MM.1S (cell line): ENCODE measurements around the gene DAB1.

Experiments
- EZH2 ChIP-seq: fragments of 300-600 bp; sonication (generic); optimal IDR thresholded peaks from 2 replicates; pipeline ENCODE3; 2017; ENCODE audit warnings: low read depth, mild to moderate bottlenecking, antibody characterized with exemption, low read length, mixed read lengths
- TF ChIP-seq, protein P1 (sequence below): fragments of 300-600 bp; sonication (generic); IDR thresholded peaks from 2 replicates; pipeline ENCODE4 v1.5.1; 2016; ENCODE audit warnings: antibody characterized with exemption, low read length, mixed read lengths

- TF ChIP-seq, protein P1, sequence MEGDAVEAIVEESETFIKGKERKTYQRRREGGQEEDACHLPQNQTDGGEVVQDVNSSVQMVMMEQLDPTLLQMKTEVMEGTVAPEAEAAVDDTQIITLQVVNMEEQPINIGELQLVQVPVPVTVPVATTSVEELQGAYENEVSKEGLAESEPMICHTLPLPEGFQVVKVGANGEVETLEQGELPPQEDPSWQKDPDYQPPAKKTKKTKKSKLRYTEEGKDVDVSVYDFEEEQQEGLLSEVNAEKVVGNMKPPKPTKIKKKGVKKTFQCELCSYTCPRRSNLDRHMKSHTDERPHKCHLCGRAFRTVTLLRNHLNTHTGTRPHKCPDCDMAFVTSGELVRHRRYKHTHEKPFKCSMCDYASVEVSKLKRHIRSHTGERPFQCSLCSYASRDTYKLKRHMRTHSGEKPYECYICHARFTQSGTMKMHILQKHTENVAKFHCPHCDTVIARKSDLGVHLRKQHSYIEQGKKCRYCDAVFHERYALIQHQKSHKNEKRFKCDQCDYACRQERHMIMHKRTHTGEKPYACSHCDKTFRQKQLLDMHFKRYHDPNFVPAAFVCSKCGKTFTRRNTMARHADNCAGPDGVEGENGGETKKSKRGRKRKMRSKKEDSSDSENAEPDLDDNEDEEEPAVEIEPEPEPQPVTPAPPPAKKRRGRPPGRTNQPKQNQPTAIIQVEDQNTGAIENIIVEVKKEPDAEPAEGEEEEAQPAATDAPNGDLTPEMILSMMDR, result no peak
- no peak for TF ChIP-seq EZH2
Observed at GRCh38 chr1:57410508-57410907, 13.4 kb downstream of the DAB1 start.
